Rectal smooth muscle tissue (tissue), 1 donor: ENCODE measurements around the gene UCHL3.

Experiments used
- H3K27ac ChIP-seq: one replicate; pipeline ENCODE4 v1.7.0; 2013; ENCODE audit warnings: low read depth, low read length, inconsistent platforms
- H3K27me3 ChIP-seq: one replicate; pipeline ENCODE4 v1.7.0; 2013; ENCODE audit warnings: low read length; ENCODE audit not compliant: control insufficient read depth, insufficient read depth
- H3K36me3 ChIP-seq: one replicate; pipeline ENCODE4 v1.7.0; 2013; ENCODE audit warnings: low read length; ENCODE audit not compliant: control insufficient read depth, insufficient read depth
- H3K4me1 ChIP-seq: one replicate; pipeline ENCODE4 v1.7.0; 2013; ENCODE audit warnings: low read length; ENCODE audit not compliant: control insufficient read depth, insufficient read depth
- H3K4me3 ChIP-seq: one replicate; pipeline ENCODE4 v1.7.0; 2013; ENCODE audit warnings: low read length
- H3K9ac ChIP-seq: one replicate; pipeline ENCODE4 v1.7.0; 2013; ENCODE audit warnings: low read length

The UCHL3 gene

GRCh38 chr13:75637181-75637750 lies 87.7 kb downstream of the UCHL3 start:
- Histone ChIP-seq H3K36me3 (no peaks in the 10 kb centered on the region), H3K4me3 (no peak overlapping the region), H3K9ac (no peak overlapping the region), H3K27ac (no peak overlapping the region), H3K27me3 (no peaks in the 10 kb centered on the region), H3K4me1 (no peaks in the 10 kb centered on the region)

GRCh38 chr13:75639454-75639853 lies 89.9 kb downstream of the UCHL3 start:
- Histone ChIP-seq H3K4me3 (no peak overlapping the region), H3K36me3 (no peaks in the 10 kb centered on the region), H3K9ac (no peak overlapping the region), H3K27ac (no peak overlapping the region), H3K4me1 (no peaks in the 10 kb centered on the region), H3K27me3 (no peaks in the 10 kb centered on the region)

GRCh38 chr13:75641026-75641425 lies 91.4 kb downstream of the UCHL3 start:
- Histone ChIP-seq H3K36me3 (no peaks in the 10 kb centered on the region), H3K27ac (no peak overlapping the region), H3K4me1 (no peaks in the 10 kb centered on the region), H3K9ac (no peak overlapping the region), H3K4me3 (no peak overlapping the region), H3K27me3 (no peaks in the 10 kb centered on the region)

- Histone ChIP-seq H3K27ac (no peak overlapping the region), H3K4me3 (no peak overlapping the region), H3K27me3 (no peaks in the 10 kb centered on the region)
These were observed 93.6 kb downstream of the UCHL3 start for GRCh38 chr13:75643182-75643581.

GRCh38 chr13:75643693-75644092 lies 94.1 kb downstream of the UCHL3 start:
- H3K27ac ChIP-seq, result no peak overlapping the region
- H3K4me1 ChIP-seq, result no peaks in the 10 kb centered on the region
- no peaks in the 10 kb centered on the region for H3K36me3 ChIP-seq
- H3K4me3 ChIP-seq, result no peak overlapping the region
- no peak overlapping the region for H3K9ac ChIP-seq
- no peaks in the 10 kb centered on the region for H3K27me3 ChIP-seq

More at GRCh38 chr13:75643182-75643581, 93.6 kb downstream of the UCHL3 start:
- Histone ChIP-seq H3K36me3 (no peaks in the 10 kb centered on the region), H3K9ac (no peak overlapping the region), H3K4me1 (no peaks in the 10 kb centered on the region)

- no peaks in the 10 kb centered on the region for H3K4me1 ChIP-seq
- H3K9ac ChIP-seq, result no peak overlapping the region
- no peak overlapping the region for H3K27ac ChIP-seq
- no peaks in the 10 kb centered on the region for H3K36me3 ChIP-seq
- no peaks in the 10 kb centered on the region for H3K27me3 ChIP-seq
- no peak overlapping the region for H3K4me3 ChIP-seq
These were observed 95.5 kb downstream of the UCHL3 start for GRCh38 chr13:75645141-75645540.

- no peaks in the 10 kb centered on the region for H3K27me3 ChIP-seq
- H3K4me3 ChIP-seq, result no peak overlapping the region
These were observed 97.7 kb downstream of the UCHL3 start for GRCh38 chr13:75647126-75647784.

GRCh38 chr13:75648446-75648845 lies 98.9 kb downstream of the UCHL3 start:
- no peaks in the 10 kb centered on the region for H3K4me1 ChIP-seq
- no peaks in the 10 kb centered on the region for H3K36me3 ChIP-seq
- no peaks in the 10 kb centered on the region for H3K27me3 ChIP-seq
- H3K4me3 ChIP-seq, result no peak overlapping the region
- H3K27ac ChIP-seq, result no peak overlapping the region
- no peak overlapping the region for H3K9ac ChIP-seq

More at GRCh38 chr13:75647126-75647784, 97.7 kb downstream of the UCHL3 start:
- no peaks in the 10 kb centered on the region for H3K4me1 ChIP-seq
- no peak overlapping the region for H3K27ac ChIP-seq
- H3K36me3 ChIP-seq, result no peaks in the 10 kb centered on the region
- no peak overlapping the region for H3K9ac ChIP-seq

GRCh38 chr13:75651013-75651412 lies 101.4 kb downstream of the UCHL3 start:
- H3K36me3 ChIP-seq, result no peaks in the 10 kb centered on the region
- no peak overlapping the region for H3K9ac ChIP-seq
- no peak overlapping the region for H3K4me3 ChIP-seq
- H3K27ac ChIP-seq, result no peak overlapping the region
- no peaks in the 10 kb centered on the region for H3K4me1 ChIP-seq
- H3K27me3 ChIP-seq, result no peaks in the 10 kb centered on the region

- no peaks in the 10 kb centered on the region for H3K36me3 ChIP-seq
- no peaks in the 10 kb centered on the region for H3K27me3 ChIP-seq
- no peak overlapping the region for H3K9ac ChIP-seq
- H3K27ac ChIP-seq, result no peak overlapping the region
- H3K4me1 ChIP-seq, result no peaks in the 10 kb centered on the region
- H3K4me3 ChIP-seq, result no peak overlapping the region
These were observed 103.1 kb downstream of the UCHL3 start for GRCh38 chr13:75652726-75653125.
